Tibial nerve (tissue), 3 donors: ENCODE results near the gene HTT.

Experiments
- CTCF ChIP-seq, 5 experiments: fragments of 200-600 bp in 3 of 5; fragments of 450-650 bp in 2 of 5; sonication (generic) in 3 of 5; IDR thresholded peaks; one replicate each; pipeline ENCODE4 v1.5.1; 2016 to 2019; ENCODE audit warnings: antibody characterized with exemption in 5 of 5, mild to moderate bottlenecking in 3 of 5, moderate library complexity in 2 of 5
- POLR2A ChIP-seq, 2 donors: fragments of 450-650 bp; IDR thresholded peaks; one replicate each; pipeline ENCODE4 v1.6.1; 2017; ENCODE audit warnings: antibody characterized with exemption in 2 of 2, mild to moderate bottlenecking in 2 of 2, moderate library complexity in 2 of 2

- TF ChIP-seq CTCF (IDR thresholded peaks at IDR 0.05) (no peak), POLR2A (IDR thresholded peaks at IDR 0.05) (no peak)
These were observed 38.1 kb upstream of the HTT start for GRCh38 chr4:3036131-3036952.
